Airway epithelial cell (primary cell): Measurements from ENCODE around the gene C17orf100. TPM values are rescaled to one million over a fixed set of nuclear protein-coding genes. Genes with fewer than 3 reads are reported as not detected.

Experiments
- total RNA-seq: library from RNA; depleted of rRNA; stranded (reverse); fragments of >200 nt; gene quantifications from 2 replicates; pipeline ENCODE4 v1.2.3, GENCODE V29; 2015

C17orf100 gene
- total RNA-seq = 0.71 and 0.74 TPM in 2 replicates

GRCh38 chr17:6651354-6651918 lies at the start of gene C17orf100, which contains the start of gene MED31:
TSS of gene C17orf100 (plus strand) at chr17:6651762. CDS start at chr17:6651914, 152 bp downstream.
TSS of gene MED31 (minus strand) at chr17:6651605. CDS start at chr17:6651528, 77 bp downstream.

GRCh38 chr17:6640536-6641246 lies 10.9 kb upstream of the C17orf100 start, which contains the start of the genes KIAA0753 and TXNDC17:
TSS of gene KIAA0753 (minus strand) at chr17:6640711. CDS start at chr17:6635103, 5,608 bp downstream.
TSS of gene TXNDC17 (plus strand) at chr17:6641060. CDS start at chr17:6641083, 23 bp downstream.

Other genes with a start within 250 kb of the C17orf100 start
- gene AIPL1, start 216.6 kb upstream of the C17orf100 start, total RNA-seq = not detected in 2 replicates
- 22.2 and 27.6 TPM in 2 replicates for gene PIMREG, start 207.3 kb upstream of the C17orf100 start, total RNA-seq
- gene PITPNM3, start 95.2 kb upstream of the C17orf100 start, total RNA-seq = 15.6 and 25.0 TPM in 2 replicates
- gene KIAA0753, start 11.1 kb upstream of the C17orf100 start, total RNA-seq = 6.3 and 9.0 TPM in 2 replicates
- gene TXNDC17, start 10.7 kb upstream of the C17orf100 start, total RNA-seq = 1,141 and 1,808 TPM in 2 replicates
- 21.5 and 38.9 TPM in 2 replicates for gene MED31, start 157 bp upstream of the C17orf100 start, total RNA-seq
- 0.49 TPM in 1 of 2 replicates, not detected in the other for gene SLC13A5, start 61.6 kb downstream of the C17orf100 start, total RNA-seq
- gene XAF1, start 104.3 kb downstream of the C17orf100 start, total RNA-seq = 0.21 TPM in 1 of 2 replicates, not detected in the other
- gene FBXO39, start 124.5 kb downstream of the C17orf100 start, total RNA-seq = 0.07 TPM in 1 of 2 replicates, not detected in the other
- gene TEKT1, start 180.0 kb downstream of the C17orf100 start, total RNA-seq = not detected in 2 replicates